Measurements from ENCODE around the gene FERMT3. TPM values are rescaled to one million over a fixed set of nuclear protein-coding genes. Genes with fewer than 3 reads are reported as not detected.

Gene FERMT3
- polyA plus RNA-seq, 3 donors, result 289 to 421 (median 310) TPM

GRCh38 chr11:64218628-64219353 is 12.3 kb downstream of the FERMT3 start:
- no peak overlapping the region for H3K4me2 ChIP-seq (replicated peaks; ENCODE audit: extremely low read depth, low read length, poor library complexity, severe bottlenecking)
- no peak for TF ChIP-seq CTCF (IDR thresholded peaks at IDR 0.05)
- peaks cover 81 to 92% of the 10 kb centered on the region in 2 donors for H3K36me3 ChIP-seq (replicated peaks in 1 of 2; ENCODE audit: control insufficient read depth in 1 of 2, insufficient read depth in 2 of 2, low read length in 2 of 2)
- peaks cover 90% of the 10 kb centered on the region for H4K20me1 ChIP-seq (ENCODE audit: insufficient read depth, low read length)
- Mint-ChIP-seq H3K9me3 (peaks cover 0 to 2% (median 0%) of the 10 kb centered on the region in 7 donors), H3K36me3 (peaks cover 80 to 92% of the 10 kb centered on the region in 2 donors), H3K4me3 (no peak overlapping the region), H3K4me1 (peaks cover 3% of the 10 kb centered on the region), H3K27me3 (ENCODE audit: low read depth in 3 of 3) (no peaks in the 10 kb centered on the region), H3K27ac (peak overlapping the region in 3 of 7 donors; percentile 31 to 60 (median 59))
- H2AFZ ChIP-seq (ENCODE audit: insufficient read depth, low read depth, low read length, poor library complexity, severe bottlenecking), result no peak overlapping the region
- H3K9me3 ChIP-seq (replicated peaks in 1 of 2; ENCODE audit: control insufficient read depth in 1 of 2, insufficient read depth in 1 of 2, low read length in 2 of 2), result no peaks in the 10 kb centered on the region
- 97% methylated on average over 7 of the region's 11 CpGs for WGBS (ENCODE audit: insufficient coverage)
- no peaks in the 10 kb centered on the region for H3K4me1 ChIP-seq (ENCODE audit: control insufficient read depth in 1 of 2, insufficient read depth in 2 of 2, low read length in 2 of 2)
- peak overlapping the region in 1 of 2 donors; percentile 26 for H3K27ac ChIP-seq (ENCODE audit: low read depth in 1 of 2, low read length in 2 of 2)
- no peaks in the 10 kb centered on the region for H3K27me3 ChIP-seq (ENCODE audit: control insufficient read depth in 2 of 2, insufficient read depth in 2 of 2, low read length in 2 of 2)
- DNase-seq, result no peak
- no peak overlapping the region for H3K4me3 ChIP-seq (replicated peaks in 1 of 3; ENCODE audit: low read depth in 2 of 3, low read length in 3 of 3)
- peaks cover 42% of the 10 kb centered on the region for H3K79me2 ChIP-seq (ENCODE audit: insufficient read depth, low read length)
- no peak overlapping the region for H3K9ac ChIP-seq (ENCODE audit: insufficient read depth, low read length, poor library complexity, severe bottlenecking)
- intact Hi-C loops (cut with micrococcal nuclease), result no loop called here

GRCh38 chr11:64219354-64219684 is 12.8 kb downstream of the FERMT3 start:
- Histone ChIP-seq H3K4me2 (replicated peaks; ENCODE audit: extremely low read depth, low read length, poor library complexity, severe bottlenecking) (no peak overlapping the region), H2AFZ (ENCODE audit: insufficient read depth, low read depth, low read length, poor library complexity, severe bottlenecking) (no peak overlapping the region), H3K9ac (ENCODE audit: insufficient read depth, low read length, poor library complexity, severe bottlenecking) (no peak overlapping the region), H3K9me3 (replicated peaks in 1 of 2; ENCODE audit: control insufficient read depth in 1 of 2, insufficient read depth in 1 of 2, low read length in 2 of 2) (no peaks in the 10 kb centered on the region), H4K20me1 (ENCODE audit: insufficient read depth, low read length) (peaks cover 90% of the 10 kb centered on the region), H3K4me3 (replicated peaks in 1 of 3; ENCODE audit: low read depth in 2 of 3, low read length in 3 of 3) (no peak overlapping the region), H3K27ac (ENCODE audit: low read depth in 1 of 2, low read length in 2 of 2) (peak overlapping the region in 1 of 2 donors; percentile 26), H3K79me2 (ENCODE audit: insufficient read depth, low read length) (peaks cover 38% of the 10 kb centered on the region), H3K36me3 (replicated peaks in 1 of 2; ENCODE audit: control insufficient read depth in 1 of 2, insufficient read depth in 2 of 2, low read length in 2 of 2) (peaks cover 84 to 92% of the 10 kb centered on the region in 2 donors), H3K27me3 (ENCODE audit: control insufficient read depth in 2 of 2, insufficient read depth in 2 of 2, low read length in 2 of 2) (no peaks in the 10 kb centered on the region), H3K4me1 (ENCODE audit: control insufficient read depth in 1 of 2, insufficient read depth in 2 of 2, low read length in 2 of 2) (peaks cover 0 to 4% of the 10 kb centered on the region in 2 donors)
- peak in 1 of 3 donors; percentile 2 for DNase-seq
- intact Hi-C loops (cut with micrococcal nuclease), result no loop called here
- Mint-ChIP-seq H3K4me1 (peaks cover 9% of the 10 kb centered on the region), H3K4me3 (no peak overlapping the region), H3K27me3 (ENCODE audit: low read depth in 3 of 3) (no peaks in the 10 kb centered on the region), H3K9me3 (peaks cover 0 to 2% (median 0%) of the 10 kb centered on the region in 7 donors), H3K27ac (peak overlapping the region in 1 of 7 donors; percentile 46), H3K36me3 (peaks cover 76 to 91% of the 10 kb centered on the region in 2 donors)
- WGBS (ENCODE audit: insufficient coverage), result 94% methylated on average over 5 of the region's 7 CpGs
- no peak for TF ChIP-seq CTCF (IDR thresholded peaks at IDR 0.05)

Measured in CD14-positive monocyte (primary cell).